PC-9 (cell line): ENCODE data around the gene ANKFY1. TPM values are rescaled to one million over a fixed set of nuclear protein-coding genes. Genes with fewer than 3 reads are reported as not detected.

Experiments
- Bru-seq: library from RNA; stranded (reverse); fragments of 400-500 nt; gene quantifications from one replicate; lab custom pipeline; 2021; lab: Mats Ljungman, UMichigan
- BruChase-seq, 2 experiments: library from RNA; stranded (reverse); fragments of 400-500 nt; gene quantifications; one replicate each; lab custom pipeline; 2021; lab: Mats Ljungman, UMichigan
- BruUV-seq: library from RNA; stranded (reverse); fragments of 400-500 nt; replicated peaks from 2 replicates; lab custom pipeline; 2021; lab: Mats Ljungman, UMichigan
- CTCF ChIA-PET: fragments of 300-600 bp; sonication (Branson Sonifier 250); formaldehyde crosslinking; loops from one replicate; lab custom pipeline; 2022; ENCODE audit warnings: antibody characterized with exemption; lab: Charles Lee
- POLR2A ChIA-PET: fragments of 300-600 bp; sonication (Branson Sonifier 250); formaldehyde crosslinking; loops from one replicate; lab custom pipeline; 2022; ENCODE audit warnings: antibody characterized with exemption; ENCODE audit not compliant: unreplicated experiment; lab: Charles Lee
- DNase-seq, 2 experiments: peaks; one replicate each; pipeline versions ENCODE4 v3.0.0 to v3.0.0-alpha.2; 2015 to 2022; ENCODE audit warnings: mixed read lengths in 1 of 2
- H2AFZ ChIP-seq: fragments of 200-600 bp; sonication (generic); 2 replicates; pipeline ENCODE4 v1.8.1; 2017; ENCODE audit warnings: antibody characterized with exemption
- H3F3A ChIP-seq: fragments of 200-600 bp; sonication (generic); 2 replicates; pipeline ENCODE4 v1.8.1; 2017; ENCODE audit warnings: antibody characterized with exemption, mild to moderate bottlenecking, low read depth; ENCODE audit not compliant: insufficient read depth
- H3K27ac ChIP-seq: fragments of 200-600 bp; sonication (generic); 2 replicates; pipeline ENCODE4 v1.6.1; 2016; ENCODE audit warnings: mixed run types
- H3K27me3 ChIP-seq: fragments of 200-600 bp; sonication (generic); 2 replicates; pipeline ENCODE4 v1.6.1; 2016; ENCODE audit warnings: low read depth, mixed run types; ENCODE audit not compliant: insufficient read depth
- H3K36me3 ChIP-seq: fragments of 200-600 bp; sonication (generic); 2 replicates; pipeline ENCODE4 v1.6.1; 2016; ENCODE audit warnings: low read depth, mixed run types
- H3K4me1 ChIP-seq: fragments of 200-600 bp; sonication (generic); replicated peaks from 2 replicates; pipeline ENCODE4 v1.6.1; 2016; ENCODE audit warnings: mixed run types; ENCODE audit not compliant: insufficient read depth
- H3K4me2 ChIP-seq: fragments of 200-600 bp; sonication (generic); 2 replicates; pipeline ENCODE4 v1.6.1; 2017; ENCODE audit warnings: mixed run types
- H3K4me3 ChIP-seq: fragments of 200-600 bp; sonication (generic); 2 replicates; pipeline ENCODE4 v1.6.1; 2016; ENCODE audit warnings: mixed run types
- H3K79me2 ChIP-seq: fragments of 200-600 bp; sonication (generic); 2 replicates; pipeline ENCODE4 v1.6.1; 2017; ENCODE audit warnings: low read depth, mixed run types
- H3K9me2 ChIP-seq: fragments of 200-600 bp; sonication (generic); 2 replicates; pipeline ENCODE4 v1.8.1; 2017; ENCODE audit warnings: mild to moderate bottlenecking; ENCODE audit not compliant: insufficient read depth
- H3K9me3 ChIP-seq: fragments of 200-600 bp; sonication (generic); 2 replicates; pipeline ENCODE4 v1.8.1; 2016; ENCODE audit warnings: low read depth; ENCODE audit not compliant: insufficient read depth
- H4K20me1 ChIP-seq: fragments of 200-600 bp; sonication (generic); 2 replicates; pipeline ENCODE4 v1.8.1; 2017; ENCODE audit not compliant: insufficient read depth
- EZH2 ChIP-seq: fragments of 200-600 bp; sonication (generic); IDR thresholded peaks from 2 replicates; pipeline ENCODE4 v1.8.0; 2017; ENCODE audit warnings: antibody characterized with exemption, low read depth
- intact Hi-C: fragments of 100-400 bp; cut with micrococcal nuclease; formaldehyde crosslinking; loops from one replicate; pipeline ENCODE4 v1.10.0; 2022; ENCODE audit not compliant: unreplicated experiment
- long read RNA-seq: library from polyadenylated mRNA; stranded (forward); transcript quantifications from one replicate; pipeline ENCODE4 v2.0.0, GENCODE V29; 2022
- total RNA-seq: library from RNA; stranded (reverse); gene quantifications from 2 replicates; pipeline ENCODE4 v1.2.3, GENCODE V29; 2021
- TF ChIP-seq, protein P1 (sequence below): fragments of 200-600 bp; sonication (generic); conservative IDR thresholded peaks from 2 replicates; pipeline ENCODE4 v1.6.1; 2017; ENCODE audit warnings: mixed run types, antibody characterized with exemption, mild to moderate bottlenecking, moderate library complexity

The ANKFY1 gene
- total RNA-seq = 63.9 and 74.5 TPM in 2 replicates
- Bru-seq, nascent RNA = percentile 83 among the genes with signal in this experiment
- percentile 80 among the genes with signal in this experiment for BruChase-seq, experiment 1, labeled RNA remaining after a 2-hour chase
- BruChase-seq, experiment 2, labeled RNA remaining after a 6-hour chase = percentile 83 among the genes with signal in this experiment
- long read RNA-seq, full-length matches to known transcripts = 7 of 25 reads
- long read RNA-seq, partial matches to known transcripts = 3 of 25 reads
- long read RNA-seq, other reads (novel, unspliced or antisense) = 15 of 25 reads

DNA sequence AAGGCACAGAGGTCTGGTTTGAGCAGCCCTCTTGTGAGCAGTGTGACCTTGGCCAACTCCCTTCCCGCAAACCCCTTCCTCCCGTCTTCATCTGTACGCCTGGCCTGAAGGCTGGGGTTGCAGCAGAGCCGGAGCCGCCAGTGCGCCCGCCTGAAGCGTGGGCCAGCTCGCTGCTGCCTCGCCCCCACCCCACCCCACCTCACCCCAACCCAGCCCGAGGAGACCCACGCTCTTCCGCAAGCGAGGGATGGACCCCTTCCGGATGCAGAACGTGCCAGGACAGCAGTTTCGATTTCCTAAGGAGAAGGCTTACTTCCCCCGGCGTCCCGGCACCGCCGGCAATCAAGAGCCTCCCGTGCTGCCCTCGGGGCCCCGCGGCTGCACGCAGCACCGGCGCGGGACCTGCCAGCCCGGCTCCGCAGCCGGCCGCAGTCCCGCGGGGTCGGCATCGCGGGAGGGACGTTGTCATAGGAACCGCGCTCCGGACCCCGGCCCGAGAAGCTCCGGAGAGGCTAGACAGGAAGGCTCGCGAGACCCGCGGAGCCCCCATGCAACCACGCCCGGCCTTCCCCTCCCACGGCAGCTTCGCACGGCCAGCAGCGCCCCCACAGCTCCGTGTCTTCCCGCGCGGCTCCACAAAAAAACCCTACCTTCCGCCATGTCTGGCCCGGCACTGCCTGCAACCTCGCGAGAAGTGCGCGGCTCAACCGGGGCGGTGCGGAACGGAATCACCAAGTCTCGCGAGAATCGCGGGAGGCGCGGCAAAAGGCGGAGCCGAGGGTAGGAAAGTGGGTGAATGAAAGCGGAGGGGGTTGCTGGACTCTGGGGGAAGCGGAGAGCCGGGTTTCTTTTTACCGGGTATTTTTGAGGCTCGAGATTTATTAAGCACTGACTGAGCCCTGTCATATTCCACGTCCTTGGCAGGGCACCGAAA lies at the start of gene ANKFY1:
TSS of gene ANKFY1 (minus strand) at position 698 of the 934 bp plus-strand sequence. CDS start at position 660, 38 bp downstream.
- Histone ChIP-seq H3K9me3 (peaks cover 15% of the 10 kb centered on the region), H3K36me3 (peaks cover 17% of the 10 kb centered on the region), H3K9me2 (no peaks in the 10 kb centered on the region), H3K4me3 (peak within 1 kb of the TSS; percentile 64), H3F3A (0 out of 2 replicates have a peak, but pooled peaks cover 10% of the 10 kb centered on the region), H2AFZ (peak within 1 kb of the TSS; percentile 80), H3K4me2 (peak within 1 kb of the TSS; percentile 88), H4K20me1 (peaks cover 5% of the 10 kb centered on the region; the same call in 1 of the 2 replicates), H3K79me2 (peaks cover 52% of the 10 kb centered on the region), H3K27ac (peak within 1 kb of the TSS; percentile 46), H3K4me1 (peaks cover 14% of the 10 kb centered on the region), H3K27me3 (no peaks in the 10 kb centered on the region)
- intact Hi-C loops = loop anchor here (1.0 to 5.0 kb wide), 3 partner anchors 15 to 149 kb away; no protein-coding TSS in a partner anchor
- ChIA-PET CTCF (interaction anchor here (0.6 kb wide), 1 partner anchor 15 kb away, joined by 5 read pairs; no protein-coding TSS in a partner anchor), POLR2A (interaction anchor here (0.5 to 0.7 kb wide), 2 partner anchors 34 to 404 kb away, joined by 3 to 8 read pairs; no protein-coding TSS in a partner anchor)
- no TSS peak for BruUV-seq
- TF ChIP-seq EZH2 = no peak
- TF ChIP-seq, protein P1, sequence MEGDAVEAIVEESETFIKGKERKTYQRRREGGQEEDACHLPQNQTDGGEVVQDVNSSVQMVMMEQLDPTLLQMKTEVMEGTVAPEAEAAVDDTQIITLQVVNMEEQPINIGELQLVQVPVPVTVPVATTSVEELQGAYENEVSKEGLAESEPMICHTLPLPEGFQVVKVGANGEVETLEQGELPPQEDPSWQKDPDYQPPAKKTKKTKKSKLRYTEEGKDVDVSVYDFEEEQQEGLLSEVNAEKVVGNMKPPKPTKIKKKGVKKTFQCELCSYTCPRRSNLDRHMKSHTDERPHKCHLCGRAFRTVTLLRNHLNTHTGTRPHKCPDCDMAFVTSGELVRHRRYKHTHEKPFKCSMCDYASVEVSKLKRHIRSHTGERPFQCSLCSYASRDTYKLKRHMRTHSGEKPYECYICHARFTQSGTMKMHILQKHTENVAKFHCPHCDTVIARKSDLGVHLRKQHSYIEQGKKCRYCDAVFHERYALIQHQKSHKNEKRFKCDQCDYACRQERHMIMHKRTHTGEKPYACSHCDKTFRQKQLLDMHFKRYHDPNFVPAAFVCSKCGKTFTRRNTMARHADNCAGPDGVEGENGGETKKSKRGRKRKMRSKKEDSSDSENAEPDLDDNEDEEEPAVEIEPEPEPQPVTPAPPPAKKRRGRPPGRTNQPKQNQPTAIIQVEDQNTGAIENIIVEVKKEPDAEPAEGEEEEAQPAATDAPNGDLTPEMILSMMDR = no peak
- peak; percentile 85 to 98 for DNase-seq

- Histone ChIP-seq H3K36me3 (no peaks in the 10 kb centered on the region), H4K20me1 (peaks cover 79% of the 10 kb centered on the region), H3K4me1 (peaks cover 9% of the 10 kb centered on the region), H3K4me3 (no peak overlapping the region), H3K27ac (no peak overlapping the region), H3K27me3 (no peaks in the 10 kb centered on the region), H3K9me3 (no peaks in the 10 kb centered on the region), H3F3A (peaks cover 36% of the 10 kb centered on the region), H3K4me2 (no peak overlapping the region), H3K9me2 (no peaks in the 10 kb centered on the region), H2AFZ (no peak overlapping the region), H3K79me2 (peaks cover 82% of the 10 kb centered on the region)
- no peak for TF ChIP-seq EZH2
- TF ChIP-seq, protein P1 = no peak
- intact Hi-C loops = no loop called here
- BruUV-seq = no TSS peak
- no peak for DNase-seq
- ChIA-PET CTCF (no interaction called here), POLR2A (no interaction called here)
These were observed 46.7 kb upstream of the ANKFY1 start for GRCh38 chr17:4310354-4311060.

DNA sequence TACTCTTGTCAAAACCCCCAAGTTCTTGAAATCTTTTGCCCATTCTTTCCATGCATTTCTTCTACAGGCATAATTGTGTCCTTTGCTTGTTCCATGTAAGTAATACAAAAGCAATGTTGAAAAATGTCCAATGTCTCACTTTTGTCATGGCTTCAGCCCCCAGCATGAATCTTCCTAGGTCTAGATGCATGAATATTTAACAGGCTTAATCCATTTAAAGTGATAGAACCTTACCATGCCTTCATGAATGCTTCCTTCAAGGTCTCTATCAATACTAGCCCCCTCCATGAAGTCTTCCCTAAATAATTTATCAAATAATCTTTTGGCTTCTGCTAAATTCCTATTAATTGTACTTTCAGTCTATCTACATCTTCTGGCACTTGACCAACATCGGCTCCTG lies 46.1 kb upstream of the ANKFY1 start:
- Histone ChIP-seq H3K9me3 (no peaks in the 10 kb centered on the region), H3K79me2 (peaks cover 77% of the 10 kb centered on the region), H3K4me1 (peaks cover 9% of the 10 kb centered on the region), H3K4me2 (no peak overlapping the region), H3F3A (peaks cover 42% of the 10 kb centered on the region), H3K27ac (no peak overlapping the region), H4K20me1 (peaks cover 75% of the 10 kb centered on the region), H3K36me3 (no peaks in the 10 kb centered on the region), H3K9me2 (no peaks in the 10 kb centered on the region), H3K27me3 (no peaks in the 10 kb centered on the region), H2AFZ (no peak overlapping the region), H3K4me3 (no peak overlapping the region)
- POLR2A ChIA-PET = no interaction called here
- CTCF ChIA-PET = no interaction called here
- intact Hi-C loops = loop anchor here (10.0 kb wide), 1 partner anchor 55 kb away; the partner anchor contains the start of gene UBE2G1
- TF ChIP-seq, protein P1 = no peak
- no peak for TF ChIP-seq EZH2
- BruUV-seq = no TSS peak
- no peak for DNase-seq
